Body of pancreas (tissue), 4 donors: ENCODE measurements around the gene RSPRY1. TPM values are rescaled to one million over a fixed set of nuclear protein-coding genes. Genes with fewer than 3 reads are reported as not detected.

ENCODE experiments used
- ATAC-seq: fragments of 150-250 bp; one replicate; pipeline ENCODE4 v1.9.1; 2016
- DNase-seq, 4 donors: peaks; one replicate each; pipeline ENCODE4 v3.0.0-alpha.2; 2019
- H3K27ac ChIP-seq, 4 donors: fragments of 200-600 bp; sonication (generic); 1 replicate in 3 of 4; 2 replicates in 1 of 4; pipeline versions ENCODE4 v1.5.1 to v1.6.1; 2016 to 2019; ENCODE audit warnings: mild to moderate bottlenecking in 1 of 4, mixed read lengths in 1 of 4, moderate library complexity in 1 of 4
- H3K27me3 ChIP-seq, 2 donors: fragments of 200-600 bp; sonication (generic); one replicate each; pipeline ENCODE4 v1.6.0; 2016; ENCODE audit warnings: mild to moderate bottlenecking in 1 of 2
- H3K36me3 ChIP-seq, 2 donors: fragments of 200-600 bp; sonication (generic); replicated peaks in 1 of 2; 2 replicates each; pipeline ENCODE4 v1.5.1; 2016; ENCODE audit warnings: low read depth in 2 of 2; ENCODE audit not compliant: insufficient read depth in 1 of 2
- H3K4me1 ChIP-seq: fragments of 200-600 bp; sonication (generic); one replicate; pipeline ENCODE4 v1.6.0; 2016
- H3K4me3 ChIP-seq, 2 donors: fragments of 200-600 bp; sonication (generic); 1 replicate in 1 of 2; 2 replicates in 1 of 2; pipeline ENCODE4 v1.5.1; 2016 to 2019
- H3K9me3 ChIP-seq, 3 donors: fragments of 200-600 bp; sonication (generic); 1 replicate in 2 of 3; 2 replicates in 1 of 3; pipeline ENCODE4 v1.5.1; 2016
- CTCF ChIP-seq, 7 experiments: fragments of 450-650 bp in 4 of 7; fragments of 200-600 bp in 3 of 7; sonication (generic) in 3 of 7; IDR thresholded peaks; one replicate each; pipeline ENCODE4 v1.5.1; 2016 to 2019; ENCODE audit warnings: antibody characterized with exemption in 7 of 7
- POLR2A ChIP-seq, 3 donors: fragments of 450-650 bp; IDR thresholded peaks; one replicate each; pipeline ENCODE4 v1.6.1; 2016; ENCODE audit warnings: antibody characterized with exemption in 3 of 3, mild to moderate bottlenecking in 2 of 3
- WGBS, 2 donors: methylation state at CpG; one replicate each; pipeline ENCODE4 v1.1.5; 2017; 5-methylcytosine and 5-hydroxymethylcytosine counted together
- intact Hi-C: fragments of 100-400 bp; cut with DNase I; formaldehyde crosslinking; loops from one replicate; pipeline ENCODE4 v1.15.1; 2023
- total RNA-seq, 2 donors: library from RNA; depleted of rRNA; stranded (reverse); fragments of >200 nt; gene quantifications; one replicate each; pipeline ENCODE4 v1.1.0, GENCODE V29; 2016

RSPRY1 gene
- total RNA-seq, 2 donors from 2014 or later: 13.8 to 31.4 TPM

GRCh38 chr16:57283214-57283958 lies 97.3 kb downstream of the RSPRY1 start:
- peaks cover 52% of the 10 kb centered on the region for H3K4me1 ChIP-seq
- peak overlapping the region; percentile 80 to 90 for H3K4me3 ChIP-seq
- intact Hi-C loops: no loop called here

GRCh38 chr16:57283959-57284208 lies 97.8 kb downstream of the RSPRY1 start:
- no peaks in the 10 kb centered on the region for H3K27me3 ChIP-seq
- intact Hi-C loops: no loop called here
- H3K27ac ChIP-seq: peak overlapping the region; percentile 47 to 84 (median 82)
- 5 to 20% methylated on average over 11 to 14 of the region's 14 CpGs for WGBS, 2 donors
- peak overlapping the region; percentile 80 to 90 for H3K4me3 ChIP-seq
- TF ChIP-seq CTCF (IDR thresholded peaks at IDR 0.05) (no peak), POLR2A (IDR thresholded peaks at IDR 0.05) (peak in 1 of 3 donors; percentile 5)
- no peaks in the 10 kb centered on the region for H3K36me3 ChIP-seq
- no peaks in the 10 kb centered on the region for H3K9me3 ChIP-seq
- no peak for DNase-seq
- peaks cover 49% of the 10 kb centered on the region for H3K4me1 ChIP-seq
- ATAC-seq: peak; percentile 10

More at GRCh38 chr16:57283214-57283958, 97.3 kb downstream of the RSPRY1 start:
- Histone ChIP-seq H3K27me3 (no peaks in the 10 kb centered on the region), H3K27ac (peak overlapping the region; percentile 47 to 84 (median 82)), H3K36me3 (no peaks in the 10 kb centered on the region), H3K9me3 (no peaks in the 10 kb centered on the region)
- TF ChIP-seq CTCF (IDR thresholded peaks at IDR 0.05) (peak in 2 of 7 experiments; percentile 26 to 27), POLR2A (IDR thresholded peaks at IDR 0.05) (peak in 2 of 3 donors; percentile 51 to 63)
- ATAC-seq (peak; percentile 53), DNase-seq (peak; percentile 50 to 68 (median 55))
- 15 to 20% methylated on average over 20 to 24 of the region's 24 CpGs for WGBS, 2 donors

- peak within 1 kb of the TSS; percentile 80 to 90 for H3K4me3 ChIP-seq
- ATAC-seq: peak; percentile 79
- H3K9me3 ChIP-seq: no peaks in the 10 kb centered on the region
- peak; percentile 62 to 75 (median 68) for DNase-seq
- H3K4me1 ChIP-seq: peaks cover 44% of the 10 kb centered on the region
- 0 to 1% methylated on average over 13 to 95 of the region's 95 CpGs for WGBS, 2 donors
- peak within 1 kb of the TSS; percentile 47 to 84 (median 82) for H3K27ac ChIP-seq
- intact Hi-C loops: no loop called here
- no peak for TF ChIP-seq CTCF (IDR thresholded peaks at IDR 0.05)
- peak; percentile 48 to 58 (median 56) for TF ChIP-seq POLR2A (IDR thresholded peaks at IDR 0.05)
- H3K27me3 ChIP-seq: no peaks in the 10 kb centered on the region
- no peaks in the 10 kb centered on the region for H3K36me3 ChIP-seq
Measured at GRCh38 chr16:57284209-57284951, 98.3 kb downstream of the RSPRY1 start, which contains the start of gene PLLP. PLLP (minus strand) TSS chr16:57284672; CDS start chr16:57284540, 132 bp downstream.

- H3K9me3 ChIP-seq: no peaks in the 10 kb centered on the region
- intact Hi-C loops: no loop called here
- H3K27me3 ChIP-seq: no peaks in the 10 kb centered on the region
- WGBS, 2 donors: 15 to 19% methylated on average over 22 of the region's 22 CpGs
- DNase-seq (peak in 1 of 4 donors; percentile 15), ATAC-seq (no peak)
- no peak for TF ChIP-seq POLR2A (IDR thresholded peaks at IDR 0.05)
- TF ChIP-seq CTCF (IDR thresholded peaks at IDR 0.05): no peak
- peaks cover 38% of the 10 kb centered on the region for H3K4me1 ChIP-seq
- H3K27ac ChIP-seq: peak overlapping the region; percentile 47 to 84 (median 82)
- H3K36me3 ChIP-seq: no peaks in the 10 kb centered on the region
- H3K4me3 ChIP-seq: peak overlapping the region; percentile 80 to 90
Measured at GRCh38 chr16:57284952-57285363, 98.8 kb downstream of the RSPRY1 start.
